Activated CD4-positive, alpha-beta T cell treated with anti-CD3 and anti-CD28 coated beads, Interleukin-2, amount 50 U/mL, for 48 hours (primary cell): ENCODE measurements around the gene BTBD9.

ENCODE experiments used
- DNase-seq, 2 experiments: peaks; one replicate each; pipeline ENCODE4 v3.0.0-alpha.2; 2020

BTBD9 gene

DNA sequence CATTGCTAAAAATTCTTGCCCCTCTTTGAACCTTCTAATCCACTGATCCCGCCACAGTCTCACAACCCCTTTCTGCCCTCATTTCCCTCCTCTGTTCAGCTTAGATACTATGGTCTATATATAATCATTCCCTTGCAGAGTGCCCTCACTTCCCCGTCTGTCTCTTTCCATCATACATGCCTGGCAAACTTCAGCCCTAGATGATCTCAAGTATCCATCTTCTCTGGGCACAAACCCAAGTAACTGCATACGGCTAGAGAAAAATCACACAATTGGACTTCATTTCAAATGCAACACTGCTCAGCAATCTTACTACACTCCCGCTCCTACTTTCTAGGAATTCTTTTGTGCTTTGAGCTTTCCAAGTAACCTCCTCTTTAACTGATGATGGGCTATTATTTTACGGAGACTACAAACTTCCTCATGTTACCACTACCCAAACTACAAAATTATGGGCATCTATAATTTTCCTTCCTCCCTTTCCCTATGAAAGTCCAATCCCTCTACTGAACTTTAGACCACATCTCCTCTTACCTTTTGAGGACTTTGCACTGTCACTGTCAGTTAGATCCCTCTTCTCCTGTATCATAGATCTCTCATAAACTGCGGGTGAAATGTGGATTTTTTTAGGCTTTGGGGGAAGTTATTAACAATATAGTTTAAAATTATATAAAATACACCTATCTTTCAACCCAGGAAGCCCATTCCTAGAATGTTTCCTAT lies 135.6 kb downstream of the BTBD9 start:
- no peak for DNase-seq

DNA sequence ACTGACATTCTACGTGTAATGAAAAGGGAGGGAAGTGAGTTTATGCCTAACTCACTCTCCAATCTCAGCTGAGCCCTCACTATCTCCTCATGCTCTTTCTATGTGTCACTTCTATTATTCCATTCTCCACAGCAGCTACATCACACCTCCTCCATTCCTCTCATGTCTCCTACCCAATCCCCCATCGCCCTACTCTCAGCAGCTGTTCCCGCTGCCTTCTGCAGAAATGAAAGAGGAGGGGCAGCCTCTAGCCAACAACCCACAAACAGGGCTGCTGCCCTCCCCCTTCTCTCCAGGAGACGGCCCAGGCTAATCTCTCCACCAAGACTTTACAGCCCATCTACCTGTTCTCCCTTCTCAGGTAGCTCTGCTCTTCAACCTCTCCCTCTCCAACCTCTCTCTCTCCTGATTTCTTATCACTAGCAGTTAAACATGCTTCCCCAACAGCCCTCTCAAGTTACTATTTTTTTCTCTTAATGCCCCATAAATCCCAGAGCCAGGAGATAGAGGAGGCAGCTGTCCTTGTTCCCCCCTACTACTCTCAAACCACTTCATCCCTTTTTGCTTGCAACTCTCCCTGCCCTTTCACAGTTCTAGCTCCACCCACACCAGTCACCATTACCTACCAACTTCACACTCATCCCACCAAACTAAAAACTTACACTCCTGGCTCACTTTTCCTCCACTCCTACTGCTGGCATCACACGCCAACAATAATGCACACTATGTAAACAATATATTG lies 136.5 kb downstream of the BTBD9 start:
- no peak for DNase-seq

DNA sequence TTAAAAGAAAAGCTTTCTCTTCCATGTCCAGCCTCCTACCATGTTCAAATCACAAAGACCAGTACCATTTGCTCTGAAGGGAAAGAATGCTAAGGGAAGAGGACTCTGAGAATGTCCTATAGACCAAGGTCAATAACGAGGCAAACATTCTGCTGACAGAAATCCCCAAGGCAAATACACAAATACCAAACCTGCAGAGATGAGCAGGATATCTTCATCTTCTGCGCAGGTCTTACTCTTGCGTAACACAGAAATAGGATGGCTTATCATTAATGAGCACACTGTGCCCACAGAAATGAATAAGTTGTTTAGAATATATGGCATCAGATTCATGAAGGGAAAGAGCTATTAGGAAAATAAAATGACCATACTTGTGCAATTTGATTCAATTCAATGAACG lies 137.3 kb downstream of the BTBD9 start:
- DNase-seq, result no peak

DNA sequence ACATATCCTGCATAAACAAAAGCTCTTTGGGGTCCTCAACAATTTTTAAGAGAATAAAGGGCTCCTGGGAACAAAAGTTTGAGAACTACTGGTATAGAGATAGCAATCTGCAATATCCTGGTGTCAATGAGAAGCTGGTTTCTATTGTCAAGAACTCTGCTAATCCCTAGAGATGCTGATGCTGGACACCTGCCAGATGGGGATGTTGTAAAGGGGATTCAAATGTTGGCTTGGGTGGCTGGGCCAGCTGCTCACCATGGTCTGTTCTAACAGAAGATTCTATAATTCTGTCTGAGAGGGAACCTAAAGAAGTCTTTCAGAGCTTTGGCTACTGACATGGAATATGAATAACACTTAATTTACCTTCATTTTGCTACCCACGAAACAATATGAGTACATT lies 137.8 kb downstream of the BTBD9 start:
- DNase-seq, result no peak

DNA sequence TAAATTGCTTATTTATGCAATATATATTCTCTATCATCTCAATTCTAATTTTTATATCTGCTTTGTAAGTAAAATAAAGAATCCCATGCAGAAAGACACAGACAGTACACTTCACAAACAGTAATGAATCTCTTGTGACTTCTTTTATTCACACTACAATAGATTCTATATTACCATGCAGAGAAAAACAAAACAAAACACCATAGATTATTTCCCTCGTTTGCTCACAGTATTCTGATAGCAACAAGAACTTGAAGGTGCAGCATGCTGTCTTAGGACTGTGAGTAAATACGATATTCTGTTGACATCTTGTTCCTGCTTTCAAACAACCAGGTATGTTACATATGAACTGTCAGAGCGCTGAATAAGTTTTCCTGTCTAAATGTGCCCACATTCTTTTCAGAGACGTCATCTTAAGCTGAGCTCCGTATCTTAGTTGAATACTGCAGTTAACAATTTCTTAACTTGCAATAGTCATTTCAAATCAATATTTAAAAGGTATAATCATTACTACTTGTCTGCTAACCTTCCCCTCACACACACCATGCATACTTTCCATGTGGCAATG lies 140.1 kb downstream of the BTBD9 start:
- DNase-seq, result no peak

DNA sequence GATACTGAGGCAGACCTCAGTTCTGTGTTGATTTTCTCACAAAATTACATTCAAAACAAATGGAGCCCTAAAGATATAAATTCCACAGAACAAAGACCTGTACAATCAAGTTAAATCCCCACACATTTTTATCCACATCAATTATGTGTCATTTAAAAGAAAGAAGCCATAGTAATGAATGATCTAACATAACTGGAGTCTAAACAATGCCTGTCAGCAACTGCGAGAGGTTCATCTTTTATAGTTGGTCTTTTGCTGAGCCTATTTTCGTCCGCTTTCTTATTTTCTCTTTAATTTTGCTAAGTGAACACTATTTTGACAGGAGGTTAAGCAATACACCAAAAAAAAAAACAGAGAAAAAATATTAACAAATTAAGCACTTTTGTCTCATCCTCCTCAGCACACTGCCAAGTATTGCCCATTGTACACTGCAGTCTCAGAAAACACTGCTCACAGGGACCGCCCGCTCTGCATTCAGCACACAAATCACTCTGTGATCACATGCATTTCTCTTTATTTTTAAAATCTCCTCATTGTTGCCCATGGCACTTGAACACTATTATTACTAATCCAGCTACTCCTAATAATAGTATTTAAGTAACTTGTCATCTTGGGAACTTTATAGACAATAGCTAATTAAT lies 140.8 kb downstream of the BTBD9 start:
- DNase-seq, result no peak

DNA sequence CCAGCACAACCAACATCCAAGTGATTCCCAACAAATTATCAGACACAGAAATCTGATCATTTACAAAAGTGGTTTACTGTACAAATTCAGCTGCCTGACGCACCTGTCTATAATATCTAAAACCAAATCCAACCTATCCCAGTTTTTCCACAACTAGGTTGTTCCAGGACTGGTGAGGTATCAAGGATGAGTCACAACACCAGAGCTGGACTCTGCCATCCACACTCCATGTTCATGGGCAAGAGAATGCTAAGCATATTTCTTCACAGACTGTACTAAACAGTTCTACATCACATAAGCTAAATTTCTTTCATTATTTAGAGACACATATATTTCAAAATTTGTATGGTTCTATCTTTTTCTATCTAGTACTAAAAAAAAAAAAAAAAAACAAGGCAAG lies 141.6 kb downstream of the BTBD9 start:
- no peak for DNase-seq

DNA sequence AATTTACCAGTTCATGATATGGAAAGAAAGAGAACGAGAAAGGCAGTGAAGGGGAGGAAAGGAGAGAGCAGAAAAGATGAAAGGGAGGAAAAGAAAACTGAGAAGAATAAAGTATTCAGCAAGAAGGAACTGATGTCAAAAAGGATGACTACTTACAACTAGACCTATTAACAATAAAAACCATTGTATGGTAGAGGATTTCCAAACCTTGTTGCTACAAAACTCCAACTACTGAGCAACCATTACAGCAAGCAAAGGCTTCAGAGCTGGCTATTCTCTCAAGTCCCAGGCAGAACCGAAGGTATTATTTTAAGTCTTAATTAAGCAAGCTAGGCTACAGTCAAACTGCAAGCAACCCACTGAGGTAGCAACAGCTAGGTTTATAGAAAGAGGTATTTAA lies 142.2 kb downstream of the BTBD9 start:
- DNase-seq, result no peak

DNA sequence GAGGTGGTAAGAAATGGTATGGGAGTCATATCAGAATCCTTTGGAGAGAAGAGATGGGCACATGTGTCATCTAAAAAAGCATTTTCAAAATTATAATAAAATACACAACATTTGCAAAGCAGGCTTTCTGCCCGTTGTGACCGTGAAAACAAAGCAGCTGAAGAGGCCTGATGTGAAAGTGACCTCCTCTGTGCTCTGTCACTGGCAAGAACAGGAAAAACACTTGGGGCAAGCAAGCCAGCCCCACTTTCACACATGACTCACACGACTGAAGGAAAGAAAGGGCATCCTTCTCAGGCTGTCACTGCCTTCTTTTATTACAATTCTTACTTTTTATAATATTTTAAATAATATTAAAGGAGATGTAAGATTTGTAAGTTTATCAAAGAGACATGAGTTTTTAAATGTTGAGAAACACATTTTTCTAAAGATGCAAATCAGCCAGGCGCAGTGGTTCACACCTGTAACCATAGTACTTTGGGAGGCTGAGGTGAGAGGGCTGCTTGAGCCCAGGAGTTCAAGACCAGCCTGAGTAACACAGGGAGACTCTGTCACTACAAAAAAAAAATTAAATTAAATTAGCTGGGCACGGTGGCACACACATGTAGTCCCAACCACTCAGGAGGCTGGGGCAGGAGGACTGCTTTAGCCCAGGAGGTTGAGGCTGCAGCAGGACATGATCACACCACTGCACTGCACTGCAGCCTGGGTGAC lies 143.7 kb downstream of the BTBD9 start:
- peak; percentile 18 to 26 for DNase-seq

DNA sequence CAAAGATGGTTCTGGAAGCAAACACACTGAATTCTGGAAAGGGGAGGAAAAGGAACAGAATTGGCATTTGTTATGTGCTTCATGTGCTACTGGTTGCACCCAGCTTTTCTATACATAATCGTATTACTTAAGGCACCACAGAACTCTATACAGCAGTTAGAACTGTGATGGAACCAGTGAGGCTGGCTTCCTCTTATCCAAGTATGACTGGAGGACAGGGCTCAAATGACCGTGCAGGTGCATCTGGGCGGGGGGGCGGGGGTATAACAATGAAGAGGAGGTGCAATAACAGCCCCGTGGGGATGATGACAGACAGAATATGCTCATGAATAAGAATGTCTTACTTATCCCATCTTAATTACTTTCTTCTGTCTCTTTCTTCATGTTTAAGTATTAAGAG lies 144.2 kb downstream of the BTBD9 start:
- DNase-seq, result no peak

DNA sequence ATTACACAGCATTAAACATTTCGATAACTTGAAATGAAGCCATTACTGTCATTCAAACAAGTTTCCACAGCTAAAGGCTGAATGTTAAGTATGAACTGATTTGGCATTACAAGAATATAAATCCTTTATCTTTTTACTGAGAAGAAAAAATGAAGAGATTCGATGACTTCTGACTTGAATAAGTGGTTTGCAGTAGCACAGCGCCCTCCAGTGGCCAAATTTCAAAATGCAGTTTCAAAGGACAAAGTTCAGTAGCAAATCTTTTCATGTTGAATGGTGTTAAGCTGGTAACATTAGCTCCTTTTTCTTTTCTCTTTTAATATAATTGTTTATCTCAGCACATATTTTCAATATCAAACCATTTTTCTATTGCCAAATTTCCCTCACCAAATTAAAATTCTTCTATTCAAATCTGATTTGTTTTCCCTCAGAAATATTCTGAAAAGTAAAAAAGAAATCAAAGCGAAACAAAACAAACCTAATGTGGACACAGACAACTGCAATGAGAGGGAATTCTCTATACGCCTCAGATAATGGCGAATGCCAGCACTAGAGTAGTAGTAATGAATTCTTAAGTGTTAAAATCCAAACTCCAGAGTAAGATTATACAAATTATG lies 145.7 kb downstream of the BTBD9 start:
- peak; percentile 86 to 89 for DNase-seq

DNA sequence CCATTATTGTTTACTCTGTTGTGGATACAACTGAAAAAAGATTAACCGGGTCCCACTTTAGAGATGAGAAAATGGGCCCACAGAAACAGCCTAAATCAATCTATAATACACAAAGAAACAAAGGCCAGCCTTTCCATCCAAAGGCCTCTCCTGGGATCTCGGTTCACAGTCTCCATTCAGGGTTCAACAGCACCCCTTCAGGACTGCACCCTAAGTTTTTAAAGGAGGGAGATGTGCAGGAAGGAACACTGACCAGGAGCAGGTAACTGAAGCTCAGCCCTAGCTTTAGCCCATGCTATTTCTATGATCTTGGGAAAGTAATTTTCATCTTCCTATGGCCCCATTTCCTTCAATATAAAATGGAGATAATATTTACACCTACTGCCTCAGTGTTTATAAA lies 147.7 kb downstream of the BTBD9 start:
- no peak for DNase-seq

DNA sequence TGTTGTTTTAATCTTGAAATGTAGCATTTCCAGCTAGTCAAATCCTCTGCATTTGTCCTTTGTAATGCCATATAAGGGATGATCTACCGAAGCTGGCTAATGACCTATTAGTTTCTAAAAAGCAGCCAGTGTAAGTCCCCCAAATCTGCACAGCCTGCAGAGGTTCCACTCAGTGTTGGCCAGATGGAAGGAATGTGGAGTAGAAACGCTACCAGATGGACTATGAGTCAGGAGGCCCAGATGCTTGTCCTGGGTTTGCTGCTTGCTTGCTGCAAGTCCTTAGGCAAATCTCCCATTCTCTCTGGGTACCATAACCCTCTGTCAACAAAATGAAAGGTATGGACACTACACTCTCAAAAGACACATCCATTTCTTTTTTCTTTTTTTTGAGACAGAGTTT lies 149.8 kb downstream of the BTBD9 start:
- no peak for DNase-seq

DNA sequence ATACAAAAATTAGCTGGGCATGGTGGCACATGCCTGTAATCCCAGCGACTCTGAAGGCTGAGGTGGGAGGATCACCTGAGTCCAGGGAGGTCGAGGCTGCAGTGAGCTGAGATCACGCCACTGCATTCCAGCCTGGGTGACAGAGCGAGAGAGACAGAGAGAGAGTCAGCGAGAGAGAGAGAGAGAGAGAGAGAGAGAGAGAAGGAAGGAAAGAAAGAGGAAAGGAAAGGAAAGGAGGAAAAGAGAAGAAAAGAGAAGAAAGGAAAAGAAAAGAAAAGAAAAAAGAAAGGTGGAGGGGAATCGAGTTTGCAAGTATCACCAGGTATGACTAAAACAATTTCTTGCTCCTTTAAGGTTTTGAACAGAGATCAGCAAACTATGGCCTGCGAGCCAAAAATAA lies 152.3 kb downstream of the BTBD9 start:
- no peak for DNase-seq

DNA sequence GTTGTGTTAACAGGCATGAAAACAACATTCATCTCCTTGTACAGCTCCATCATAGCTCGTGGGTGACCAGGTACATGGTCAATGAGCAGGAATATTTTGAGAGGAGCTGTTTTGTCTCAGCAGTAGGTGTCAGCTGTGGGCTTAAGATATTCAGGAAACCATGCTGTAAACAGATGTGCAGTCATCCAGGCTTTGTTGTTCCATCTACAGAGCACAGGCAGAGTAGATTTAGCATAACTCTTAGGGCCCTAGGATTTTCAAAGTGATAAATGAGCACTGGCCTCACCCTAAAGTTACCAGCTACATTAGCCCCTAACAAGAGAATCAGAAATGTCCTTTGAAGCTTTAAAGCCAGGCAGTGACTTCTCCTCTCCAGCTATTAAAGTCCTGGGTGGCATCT lies 154.2 kb downstream of the BTBD9 start:
- DNase-seq, result no peak

DNA sequence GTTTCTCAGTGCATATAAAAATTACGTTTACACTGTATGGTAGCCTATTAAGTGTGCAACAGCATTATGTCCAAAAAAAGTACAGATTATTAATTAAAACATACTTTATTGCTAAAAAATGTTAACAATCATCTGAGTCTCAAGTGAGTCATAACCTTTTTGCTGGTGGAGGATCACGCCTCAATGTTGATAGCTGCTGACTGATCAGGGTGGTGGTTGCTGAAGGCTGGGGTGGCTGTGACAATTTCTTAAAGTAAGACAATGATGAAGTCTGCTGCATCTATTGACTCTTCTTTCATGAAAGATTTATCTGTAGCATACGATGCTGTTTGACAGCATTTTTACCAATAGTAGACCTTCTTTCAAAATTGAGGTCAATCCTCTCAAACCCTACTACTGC lies 155.1 kb downstream of the BTBD9 start:
- DNase-seq, result no peak

DNA sequence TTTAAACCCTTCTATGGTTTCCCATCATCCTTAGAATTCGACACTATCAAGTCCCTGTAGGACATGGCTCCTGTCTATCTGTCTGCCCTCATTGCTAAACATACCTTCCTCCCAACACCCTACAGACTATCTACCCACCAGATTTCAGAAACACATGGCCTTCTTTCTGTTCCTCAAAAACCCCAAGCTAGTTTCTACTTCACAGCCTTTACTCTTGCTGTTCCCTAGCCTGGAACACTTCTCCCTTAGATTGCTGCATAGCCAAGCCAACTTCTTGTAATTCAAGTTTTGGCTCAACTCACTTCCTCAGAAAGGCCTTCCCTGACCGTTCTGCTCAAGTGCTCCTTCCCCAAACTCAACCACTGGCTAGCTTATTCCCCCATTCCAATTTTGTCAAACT lies 156.2 kb downstream of the BTBD9 start:
- DNase-seq, result no peak

DNA sequence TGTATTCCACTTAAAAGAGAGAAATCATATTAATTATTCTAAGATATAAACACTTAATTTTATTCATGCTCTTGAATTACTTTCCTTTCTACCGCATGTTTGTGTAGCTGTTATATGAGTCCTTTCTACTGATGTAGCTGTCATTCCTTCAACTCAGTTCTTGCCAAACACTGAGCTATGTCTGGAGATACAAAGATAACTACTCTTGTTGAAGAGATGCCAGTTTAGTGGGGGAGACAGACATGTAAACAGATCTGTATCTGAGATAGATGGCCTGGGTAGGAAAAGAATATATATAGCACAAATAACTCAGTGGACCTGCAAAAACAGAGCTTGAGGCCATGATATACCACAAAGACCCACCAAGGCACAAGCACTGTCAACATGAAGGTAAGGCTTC lies 157.3 kb downstream of the BTBD9 start:
- no peak for DNase-seq

DNA sequence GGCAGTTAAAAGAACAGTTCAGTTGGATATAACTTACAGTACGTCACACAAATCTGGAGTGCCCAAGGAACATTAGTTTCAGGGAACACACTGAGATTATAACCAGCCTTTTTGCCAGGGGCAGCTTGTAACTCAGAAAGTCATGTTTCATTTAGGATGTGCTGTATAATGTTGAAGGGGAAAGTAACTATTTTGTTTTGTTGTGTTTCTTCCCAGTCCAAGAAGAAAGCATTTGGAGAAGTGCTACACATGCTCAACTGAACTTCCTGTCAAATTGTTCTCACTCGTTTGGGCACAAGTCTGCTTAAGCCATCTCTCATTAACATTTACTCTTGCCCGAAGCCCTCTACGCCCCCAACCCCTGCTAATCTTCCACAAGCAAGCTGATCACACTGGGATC lies 157.9 kb downstream of the BTBD9 start:
- no peak for DNase-seq

DNA sequence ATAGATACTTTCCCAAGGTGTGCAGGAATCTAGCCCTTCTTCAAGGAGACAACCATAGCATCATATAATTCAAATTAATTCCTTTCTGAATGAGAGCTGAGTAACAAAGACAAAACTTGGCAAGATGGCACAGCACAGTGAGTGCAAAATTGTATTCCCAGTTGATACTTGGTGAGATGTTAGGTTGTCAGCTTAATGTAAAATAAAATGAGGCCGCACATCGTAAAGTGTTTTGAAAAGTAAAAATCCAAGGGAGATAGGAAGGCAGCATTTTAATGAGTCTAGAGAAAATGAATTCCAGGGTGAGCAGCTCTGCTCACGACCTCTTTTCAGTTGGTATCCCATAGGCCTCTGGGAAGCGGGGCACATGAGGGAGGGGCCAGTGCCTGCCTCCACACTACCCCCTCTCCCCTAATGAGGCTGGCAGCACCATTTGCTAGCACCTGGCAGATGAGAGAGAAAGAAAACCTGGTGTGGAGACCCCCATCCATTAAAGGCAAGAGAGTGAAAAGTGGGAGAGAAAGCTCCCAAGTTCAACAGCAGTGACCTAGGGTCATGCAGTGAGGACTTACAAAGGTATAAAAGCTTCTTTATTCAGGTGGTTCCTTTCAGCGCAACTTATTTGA lies 158.4 kb downstream of the BTBD9 start:
- no peak for DNase-seq

DNA sequence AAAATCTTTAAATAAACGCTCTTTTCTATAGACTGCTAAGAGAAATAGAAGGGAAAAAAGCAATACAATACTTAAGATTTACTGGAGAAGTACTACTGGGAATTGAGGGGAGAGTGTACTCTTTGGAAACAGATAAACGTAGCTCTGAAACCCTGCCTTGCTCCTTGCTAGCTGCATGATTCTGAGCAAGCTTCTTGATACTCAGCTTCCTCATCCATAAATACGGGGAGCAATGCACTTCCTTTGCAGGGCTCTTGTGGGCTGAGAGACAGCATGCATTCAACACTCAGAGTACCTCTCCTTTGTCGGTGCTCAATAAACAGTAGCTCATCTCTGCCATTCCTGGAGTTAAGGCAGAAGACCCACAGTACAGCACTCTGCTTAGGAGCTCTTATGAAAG lies 159.7 kb downstream of the BTBD9 start:
- DNase-seq, result no peak

DNA sequence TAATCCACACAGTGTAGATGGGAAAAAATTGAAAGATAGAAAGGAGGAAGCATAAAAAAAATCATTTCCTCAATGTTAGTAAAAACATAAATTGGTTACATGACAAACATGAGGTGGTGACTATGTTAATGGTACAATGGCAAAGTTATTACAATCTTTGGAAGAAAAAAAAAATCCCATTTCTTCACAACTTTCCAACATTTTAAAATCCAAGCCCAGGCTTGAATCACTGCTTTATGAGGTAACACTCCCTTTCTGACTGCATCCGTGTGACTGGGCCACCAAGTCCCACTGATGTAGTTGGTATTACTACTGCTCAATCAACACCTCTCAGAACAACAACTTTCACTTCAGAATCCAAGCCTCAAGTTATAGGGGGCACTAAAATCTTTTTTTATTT lies 160.4 kb downstream of the BTBD9 start:
- no peak for DNase-seq
